HG03442 (cell line): ENCODE data around the gene MRPL58.
A peak's percentile ranks its signal among the peaks of the same experiment; 100 is the strongest.
"Not testable (repeated sequence)": the region's sequence is repeated elsewhere in the genome, so short reads cannot be mapped to it uniquely, and the experiment has no call there.

Experiments used
- ATAC-seq: cut with Tn5 transposase; IDR thresholded peaks from one replicate; pipeline ENCODE4 v1.9.1; 2021; ENCODE audit warnings: mild to moderate bottlenecking, moderate library complexity; ENCODE audit not compliant: unreplicated experiment

The MRPL58 gene

GRCh38 chr17:75012096-75012345, 449 bp upstream of the MRPL58 start:
- no peak for ATAC-seq

DNA sequence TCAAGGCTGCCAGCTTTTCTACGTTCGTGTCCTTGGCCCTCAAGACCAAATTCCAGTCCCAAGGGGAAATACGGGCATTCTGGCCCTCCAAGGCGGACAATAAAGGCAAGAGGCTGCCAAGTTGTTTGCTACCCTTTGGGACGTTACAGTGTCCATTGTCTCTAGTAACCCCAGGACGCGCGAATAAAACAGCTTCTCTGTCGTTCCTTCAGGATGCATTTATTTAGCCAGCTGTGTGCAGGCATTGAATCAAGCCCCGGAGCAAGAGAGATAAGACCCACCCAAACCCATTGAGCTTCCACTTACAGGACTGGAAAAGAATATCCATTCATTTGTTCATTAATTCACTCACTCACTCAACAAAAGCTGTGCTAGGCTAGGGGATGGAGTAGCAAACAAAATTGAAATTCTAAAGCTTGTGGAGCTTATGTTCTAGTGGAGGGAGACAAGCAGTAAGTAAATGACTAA, 656 bp downstream of the MRPL58 start:
- ATAC-seq: no peak

DNA sequence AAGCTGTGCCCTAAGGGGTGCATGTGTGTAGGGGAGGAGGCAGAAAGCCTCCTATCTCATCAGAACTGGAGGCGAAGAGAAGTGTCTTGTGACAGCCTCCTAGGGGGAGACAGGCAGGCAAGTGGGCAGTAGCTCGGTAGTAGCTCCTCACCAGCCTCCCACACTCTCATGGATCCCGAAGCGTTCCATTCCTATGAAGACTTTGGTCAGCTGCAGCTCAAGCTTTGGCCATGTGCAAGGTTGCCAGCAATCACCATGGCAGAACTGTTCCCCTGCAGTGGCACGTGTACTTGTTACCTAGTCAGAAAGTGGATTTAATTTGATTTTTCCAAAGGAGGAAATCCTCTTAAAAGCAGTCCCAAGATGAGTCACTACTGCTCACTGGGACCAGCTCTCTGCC, 6.7 kb downstream of the MRPL58 start:
- ATAC-seq: no peak

- ATAC-seq: no peak
Measured at GRCh38 chr17:75019710-75020109, 7.2 kb downstream of the MRPL58 start.

GRCh38 chr17:75020331-75021110, 8.1 kb downstream of the MRPL58 start:
- ATAC-seq: no peak

GRCh38 chr17:75024686-75025397, 12.4 kb downstream of the MRPL58 start:
- ATAC-seq: no peak

GRCh38 chr17:75025398-75025734, 12.9 kb downstream of the MRPL58 start:
- ATAC-seq: not testable (repeated sequence)

DNA sequence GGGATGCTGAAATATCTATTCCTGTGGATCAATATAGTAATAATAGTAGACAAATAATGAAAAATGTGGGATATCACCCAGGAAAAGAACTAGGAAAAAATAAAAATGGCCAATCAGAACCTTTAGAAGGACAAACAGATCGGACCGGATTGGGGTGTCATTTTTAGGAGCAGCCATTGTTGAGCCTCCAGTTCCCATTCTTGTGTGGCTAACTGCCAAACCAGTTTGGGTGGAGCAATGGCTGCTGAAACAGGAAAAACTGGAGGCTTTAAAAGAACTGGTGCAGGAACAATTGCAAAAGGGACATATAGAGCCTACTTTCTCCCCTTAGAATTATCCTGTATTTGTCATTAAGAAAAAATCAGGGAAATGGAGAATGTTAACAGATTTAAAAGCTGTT, 14.2 kb downstream of the MRPL58 start:
- ATAC-seq: not testable (repeated sequence)

DNA sequence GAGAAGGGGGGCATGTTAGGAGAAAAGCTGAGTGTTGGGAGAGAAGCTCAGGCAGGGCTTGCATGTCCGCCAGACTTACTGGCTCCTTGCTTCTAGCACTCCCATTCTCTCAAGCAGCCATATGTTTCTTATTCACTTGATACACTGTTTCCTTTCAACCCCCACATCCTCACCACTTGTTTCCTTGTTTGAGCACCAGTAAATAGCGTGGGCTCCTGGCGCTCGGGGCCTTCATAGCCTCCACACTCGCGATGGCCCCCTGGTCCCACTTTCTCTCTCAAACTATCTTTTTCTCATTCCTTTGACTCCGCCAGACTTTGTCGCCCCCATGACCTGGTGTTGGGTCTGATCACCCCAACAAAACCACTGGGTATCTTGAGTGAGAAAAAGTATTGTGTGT, 17.7 kb downstream of the MRPL58 start:
- no peak for ATAC-seq

- ATAC-seq: no peak
Measured at GRCh38 chr17:75031972-75032719, 19.7 kb downstream of the MRPL58 start.

- ATAC-seq: no peak
Measured at GRCh38 chr17:75032720-75033280, 20.3 kb downstream of the MRPL58 start.

GRCh38 chr17:75033346-75034235, 21.1 kb downstream of the MRPL58 start:
- ATAC-seq: peak; percentile 38

- ATAC-seq: peak; percentile 34
Measured at GRCh38 chr17:75034236-75034908, 21.9 kb downstream of the MRPL58 start.

GRCh38 chr17:75036643-75037268, 24.3 kb downstream of the MRPL58 start:
- no peak for ATAC-seq

DNA sequence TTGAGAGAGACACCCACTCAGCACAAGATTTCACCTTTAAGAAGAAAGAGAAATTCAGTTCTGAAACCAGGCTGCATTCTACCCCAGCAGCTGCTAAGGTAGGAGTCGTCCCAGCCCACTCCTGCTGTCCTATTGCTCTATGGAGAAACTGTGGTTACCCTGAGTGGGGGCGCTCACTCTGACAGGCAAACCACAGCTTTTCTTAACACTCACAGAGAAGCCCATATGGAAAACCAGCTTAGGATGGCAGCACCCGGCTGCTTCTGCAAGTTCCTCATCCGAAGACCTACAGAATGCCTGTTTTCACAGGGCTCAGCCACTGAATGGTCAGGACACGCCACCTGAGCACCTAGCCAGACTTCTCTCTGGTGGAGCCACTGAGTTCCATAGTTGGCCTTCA, 26.8 kb downstream of the MRPL58 start:
- ATAC-seq: no peak

- no peak for ATAC-seq
Measured at GRCh38 chr17:75041656-75042280, 29.3 kb downstream of the MRPL58 start.

- not testable (repeated sequence) for ATAC-seq
Measured at GRCh38 chr17:75043789-75044188, 31.3 kb downstream of the MRPL58 start.

GRCh38 chr17:75044716-75045115, 32.2 kb downstream of the MRPL58 start:
- ATAC-seq: no peak

DNA sequence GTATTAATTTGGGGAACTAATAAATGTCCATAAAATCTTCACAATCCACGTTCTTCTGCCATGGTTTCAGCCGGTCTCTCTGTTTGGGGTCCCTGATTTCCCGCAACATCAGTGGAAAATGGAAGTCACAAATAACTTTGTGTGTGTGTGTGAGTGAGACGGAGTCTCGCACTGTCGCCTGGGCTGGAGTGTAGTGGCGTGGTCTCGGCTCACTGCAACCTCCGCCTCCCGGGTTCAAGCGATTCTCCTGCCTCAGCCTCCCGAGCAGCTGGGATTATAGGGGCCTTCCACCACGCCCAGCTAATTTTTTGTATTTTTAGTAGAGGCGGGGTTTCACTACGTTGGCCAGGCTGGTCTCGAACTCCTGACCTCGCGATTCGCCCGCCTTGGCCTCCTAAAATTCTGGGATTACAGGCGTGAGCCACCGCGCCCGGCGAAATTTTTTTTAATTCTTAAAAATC, 33.5 kb downstream of the MRPL58 start:
- not testable (repeated sequence) for ATAC-seq
